ENCODE measurements around the gene SPATS2. TPM values are rescaled to one million over a fixed set of nuclear protein-coding genes. Genes with fewer than 3 reads are reported as not detected.

SPATS2 gene
- total and polyA plus RNA-seq, 9 donors: 9.1 to 28.2 (median 15.2) TPM

DNA sequence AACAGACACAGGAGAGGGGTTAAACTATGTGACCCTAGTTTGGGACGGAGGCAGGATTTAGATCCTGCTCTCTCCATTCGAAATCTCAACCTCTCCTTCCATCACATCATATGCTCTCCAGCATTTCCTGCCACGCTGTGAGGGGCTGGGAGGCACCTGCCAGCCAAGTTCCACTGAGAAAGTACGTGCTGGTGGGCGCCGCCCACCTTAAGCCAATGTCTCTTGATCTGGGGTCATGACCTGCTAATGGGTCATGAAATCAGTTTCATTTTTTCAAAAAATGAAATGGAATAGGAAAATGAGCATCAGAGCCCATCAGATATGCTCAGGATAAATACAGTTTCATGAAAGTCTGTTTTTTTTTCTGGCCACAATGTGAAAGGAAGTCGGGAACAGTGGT lies 193.4 kb downstream of the SPATS2 start:
- Histone ChIP-seq H3K4me3 (no peak overlapping the region), H3K4me1 (ENCODE audit: insufficient read depth) (no peaks in the 10 kb centered on the region), H3K27ac (no peak overlapping the region), H3K27me3 (no peaks in the 10 kb centered on the region), H3K9me3 (no peaks in the 10 kb centered on the region), H3K36me3 (no peaks in the 10 kb centered on the region)
- TF ChIP-seq, protein P1, sequence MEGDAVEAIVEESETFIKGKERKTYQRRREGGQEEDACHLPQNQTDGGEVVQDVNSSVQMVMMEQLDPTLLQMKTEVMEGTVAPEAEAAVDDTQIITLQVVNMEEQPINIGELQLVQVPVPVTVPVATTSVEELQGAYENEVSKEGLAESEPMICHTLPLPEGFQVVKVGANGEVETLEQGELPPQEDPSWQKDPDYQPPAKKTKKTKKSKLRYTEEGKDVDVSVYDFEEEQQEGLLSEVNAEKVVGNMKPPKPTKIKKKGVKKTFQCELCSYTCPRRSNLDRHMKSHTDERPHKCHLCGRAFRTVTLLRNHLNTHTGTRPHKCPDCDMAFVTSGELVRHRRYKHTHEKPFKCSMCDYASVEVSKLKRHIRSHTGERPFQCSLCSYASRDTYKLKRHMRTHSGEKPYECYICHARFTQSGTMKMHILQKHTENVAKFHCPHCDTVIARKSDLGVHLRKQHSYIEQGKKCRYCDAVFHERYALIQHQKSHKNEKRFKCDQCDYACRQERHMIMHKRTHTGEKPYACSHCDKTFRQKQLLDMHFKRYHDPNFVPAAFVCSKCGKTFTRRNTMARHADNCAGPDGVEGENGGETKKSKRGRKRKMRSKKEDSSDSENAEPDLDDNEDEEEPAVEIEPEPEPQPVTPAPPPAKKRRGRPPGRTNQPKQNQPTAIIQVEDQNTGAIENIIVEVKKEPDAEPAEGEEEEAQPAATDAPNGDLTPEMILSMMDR (IDR thresholded peaks at IDR 0.05): no peak
- TF ChIP-seq POLR2A (IDR thresholded peaks at IDR 0.05) (no peak), EP300 (IDR thresholded peaks at IDR 0.05) (no peak)
- intact Hi-C loops (cut with DNase I): no loop called here
- WGBS, 3 donors: 89 to 91% (median 90%) methylated on average over 7 of the region's 7 CpGs
- DNase-seq: no peak

DNA sequence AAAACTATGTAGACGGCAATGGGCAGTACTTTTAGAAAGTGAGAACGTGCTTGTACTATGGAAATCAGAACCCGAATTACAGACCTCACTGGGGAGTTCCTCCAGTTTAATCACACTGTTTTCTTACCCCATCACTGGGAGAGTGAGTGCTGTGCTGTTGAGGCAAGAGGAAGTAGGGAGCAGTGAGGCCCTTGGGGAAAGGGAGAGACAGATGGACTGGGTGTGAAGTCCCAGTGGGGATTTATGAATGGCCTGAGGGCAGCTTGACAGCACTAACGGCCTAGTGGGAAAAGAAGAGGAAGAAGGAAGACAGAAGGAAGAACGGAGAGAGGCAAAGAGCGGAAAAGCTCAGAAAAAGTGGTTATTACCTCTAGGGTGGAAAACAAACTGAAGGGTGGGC lies 195.0 kb downstream of the SPATS2 start:
- Histone ChIP-seq H3K4me1 (ENCODE audit: insufficient read depth) (peaks cover 4% of the 10 kb centered on the region), H3K36me3 (no peaks in the 10 kb centered on the region), H3K27ac (no peak overlapping the region), H3K4me3 (no peak overlapping the region), H3K9me3 (no peaks in the 10 kb centered on the region), H3K27me3 (no peaks in the 10 kb centered on the region)
- WGBS, 3 donors: 82 to 86% (median 84%) methylated on average over 6 of the region's 6 CpGs
- no peak for DNase-seq
- intact Hi-C loops (cut with DNase I): no loop called here
- TF ChIP-seq, protein P1 (IDR thresholded peaks at IDR 0.05): no peak
- TF ChIP-seq POLR2A (IDR thresholded peaks at IDR 0.05) (no peak), EP300 (IDR thresholded peaks at IDR 0.05) (no peak)

GRCh38 chr12:49562831-49563230 lies 195.6 kb downstream of the SPATS2 start:
- H3K9me3 ChIP-seq: no peaks in the 10 kb centered on the region
- H3K36me3 ChIP-seq: no peaks in the 10 kb centered on the region
- TF ChIP-seq, protein P1 (IDR thresholded peaks at IDR 0.05): no peak
- TF ChIP-seq POLR2A (IDR thresholded peaks at IDR 0.05) (no peak), EP300 (IDR thresholded peaks at IDR 0.05) (no peak)
- H3K27me3 ChIP-seq: no peaks in the 10 kb centered on the region
- 88 to 93% (median 90%) methylated on average over 6 of the region's 6 CpGs for WGBS, 3 donors
- intact Hi-C loops (cut with DNase I): no loop called here
- no peak overlapping the region for H3K4me3 ChIP-seq
- DNase-seq: no peak
- no peak overlapping the region for H3K27ac ChIP-seq
- peaks cover 7% of the 10 kb centered on the region for H3K4me1 ChIP-seq (ENCODE audit: insufficient read depth)

GRCh38 chr12:49563951-49564685 lies 196.9 kb downstream of the SPATS2 start:
- no peaks in the 10 kb centered on the region for H3K27me3 ChIP-seq
- intact Hi-C loops (cut with DNase I): no loop called here
- H3K4me3 ChIP-seq: no peak overlapping the region
- no peaks in the 10 kb centered on the region for H3K9me3 ChIP-seq
- peaks cover 8% of the 10 kb centered on the region for H3K4me1 ChIP-seq (ENCODE audit: insufficient read depth)
- H3K27ac ChIP-seq: no peak overlapping the region
- TF ChIP-seq, protein P1 (IDR thresholded peaks at IDR 0.05): no peak
- TF ChIP-seq POLR2A (IDR thresholded peaks at IDR 0.05) (no peak), EP300 (IDR thresholded peaks at IDR 0.05) (no peak)
- DNase-seq: no peak
- no peaks in the 10 kb centered on the region for H3K36me3 ChIP-seq
- 87 to 93% (median 90%) methylated on average over 14 of the region's 14 CpGs for WGBS, 3 donors

Data from ovary (tissue), 9 donors.